Frontal cortex (tissue), 4 donors: ENCODE measurements around the gene PMS2. TPM values are rescaled to one million over a fixed set of nuclear protein-coding genes. Genes with fewer than 3 reads are reported as not detected.
"Not testable (repeated sequence)": the region's sequence is repeated elsewhere in the genome, so short reads cannot be mapped to it uniquely, and the experiment has no call there.

Experiments used
- DNase-seq, 2 donors: peaks; one replicate each; pipeline ENCODE4 v3.0.0; 2012; ENCODE audit warnings: low spot score in 2 of 2
- FAIRE-seq: peaks from 2 replicates; lab custom pipeline; 2012; peaks lifted over from hg19 to GRCh38; lab: Jason Lieb, UNC
- small RNA-seq: library from RNA; depleted of rRNA; stranded (forward); fragments of <200 nt; gene quantifications from one replicate; pipeline ENCODE3, GENCODE V24; 2014
- total RNA-seq: library from RNA; depleted of rRNA; stranded (reverse); fragments of >200 nt; gene quantifications from one replicate; pipeline ENCODE4 v1.2.3, GENCODE V29; 2014
- donor health status: control.
- donor health status: control.
- donor health status: control.

Gene PMS2
- total RNA-seq, 1 donor from 2014 or later: 33.4 TPM

GRCh38 chr7:5931250-5931649 is 77.6 kb downstream of the PMS2 start:
- not testable (repeated sequence) for FAIRE-seq, DNase-seq

GRCh38 chr7:5930290-5930689 is 78.6 kb downstream of the PMS2 start:
- DNase-seq, FAIRE-seq: not testable (repeated sequence)

DNA sequence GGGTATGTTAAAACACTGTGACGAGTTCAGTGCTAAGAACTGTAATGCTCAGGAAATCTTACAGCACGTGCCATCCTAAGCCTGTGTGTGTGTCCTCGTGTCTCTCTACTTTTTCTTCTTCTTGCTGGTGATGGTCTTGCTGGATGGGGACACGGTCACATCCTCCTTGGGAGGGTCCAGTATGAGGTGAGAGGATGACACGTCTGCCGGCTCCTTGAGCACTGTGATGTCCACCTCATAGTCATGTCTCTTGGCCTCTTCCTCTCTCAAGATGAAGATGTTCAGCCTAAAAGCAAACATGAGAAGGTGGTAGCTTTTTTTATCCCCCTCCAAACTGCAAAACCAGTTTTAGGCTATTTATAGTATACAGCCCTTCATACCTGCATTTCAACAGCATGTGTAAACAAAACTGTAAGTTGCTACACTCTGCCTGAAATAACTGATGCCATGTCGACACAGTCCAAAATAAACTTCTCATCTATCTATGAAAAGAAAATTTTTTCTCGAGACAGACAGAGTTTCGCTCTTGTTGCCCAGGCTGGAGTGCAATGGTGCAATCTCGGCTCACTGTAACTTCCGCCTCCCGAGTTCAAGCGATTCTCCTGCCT is 82.5 kb downstream of the PMS2 start:
- FAIRE-seq: not testable (repeated sequence)

DNA sequence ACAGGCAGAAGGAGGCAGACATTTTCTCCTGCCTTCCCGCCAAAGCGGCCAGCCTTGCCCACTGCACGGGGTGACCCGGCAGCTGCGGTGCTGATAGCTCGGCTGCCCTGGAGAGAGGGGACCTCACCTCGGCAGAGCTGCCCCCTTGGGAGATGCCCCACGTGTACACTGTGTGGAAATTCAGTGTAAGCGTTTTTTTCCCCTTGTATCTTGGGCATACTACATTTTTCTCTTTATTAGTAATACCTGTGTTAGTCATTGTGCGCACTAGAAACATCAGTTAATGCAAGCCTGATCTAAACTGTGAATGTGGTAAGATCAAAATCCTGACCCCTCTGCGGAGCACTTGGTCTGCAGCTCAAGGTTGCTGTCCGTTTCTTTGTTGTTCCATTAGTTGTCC is 84.2 kb downstream of the PMS2 start:
- not testable (repeated sequence) for FAIRE-seq, DNase-seq

More for the DNA sequence above, 82.5 kb downstream of the PMS2 start:
- not testable (repeated sequence) for DNase-seq

DNA sequence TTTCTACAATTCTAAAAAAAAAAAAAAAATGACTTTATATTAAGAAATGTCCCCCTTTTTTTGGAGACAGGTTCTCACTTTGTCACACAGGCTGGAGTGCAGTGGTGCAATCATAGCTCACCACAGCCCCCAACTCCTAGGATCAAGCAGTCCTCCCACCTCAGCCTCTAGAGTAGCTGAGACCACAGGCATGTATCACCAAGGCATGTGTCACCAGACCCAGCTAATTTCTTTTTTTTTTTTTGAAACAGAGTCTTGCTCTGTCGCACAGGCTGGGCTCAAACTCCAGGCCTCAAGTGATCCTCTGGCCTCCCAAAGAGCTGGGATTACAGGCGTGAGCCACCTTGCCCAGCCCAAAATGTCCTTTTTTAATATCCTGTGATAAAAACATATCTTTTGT is 84.7 kb downstream of the PMS2 start:
- DNase-seq, FAIRE-seq: not testable (repeated sequence)

Small RNA genes within 50 kb of the gene (small RNA-seq; reads per million reads assigned to genes)
- gene RF00019 (not detected), gene RNU6-218P (not detected), gene SNORA80D (0.31 reads per million, percentile 14 among the genes with 10 or more reads in this experiment)

Other genes starting within 250 kb of the PMS2 start
- gene RNF216, start 227.4 kb downstream of the PMS2 start, total RNA-seq: 30.6 TPM
- gene OCM, start 128.3 kb downstream of the PMS2 start, total RNA-seq: not detected
- 156 TPM for gene CCZ1, start 110.3 kb downstream of the PMS2 start, total RNA-seq
- 1.2 TPM for gene RSPH10B, start 38.4 kb downstream of the PMS2 start, total RNA-seq
- gene AIMP2, start 223 bp upstream of the PMS2 start, total RNA-seq: 35.9 TPM
- gene ANKRD61, start 22.3 kb upstream of the PMS2 start, total RNA-seq: under 0.01 TPM
- 56.3 TPM for gene EIF2AK1, start 50.1 kb upstream of the PMS2 start, total RNA-seq
- gene USP42, start 95.9 kb upstream of the PMS2 start, total RNA-seq: 14.3 TPM